K562 (cell line): Measurements from ENCODE around the gene FBXO27. TPM values are rescaled to one million over a fixed set of nuclear protein-coding genes. Genes with fewer than 3 reads are reported as not detected.

Experiments
- ATAC-seq: fragments of 200-7000 bp; cut with Tn5 transposase; 3 replicates; pipeline ENCODE4 v1.9.1; 2020; ENCODE audit warnings: moderate library complexity
- BruUV-seq: library from RNA; stranded (reverse); fragments of 400-500 nt; replicated peaks from 2 replicates; lab custom pipeline; 2021; lab: Mats Ljungman, UMichigan
- CTCF ChIA-PET: fragments of 300-600 bp; formaldehyde crosslinking; extraction: SDS; loops from one replicate; lab custom pipeline; 2021; ENCODE audit warnings: low intra/inter-chr PET ratio; lab: Yijun Ruan, JAX
- POLR2A ChIA-PET: fragments of 300-600, 350-650 bp; sonication (Branson Sonifier 250); formaldehyde crosslinking; extraction: SDS; loops from one replicate; lab custom pipeline; 2021; ENCODE audit warnings: antibody characterized with exemption, inconsistent platforms; lab: Yijun Ruan, JAX
- DNase-seq, 4 experiments: peaks; one replicate each; pipeline versions ENCODE4 v3.0.0 to v3.0.0-alpha.2; 2011 to 2018; ENCODE audit warnings: low spot score in 3 of 4, mixed read lengths in 3 of 4; ENCODE audit errors: extremely low read depth in 1 of 4
- FAIRE-seq: peaks from 2 replicates; lab custom pipeline; 2011; peaks lifted over from hg19 to GRCh38; lab: Jason Lieb, UNC
- H2AFZ ChIP-seq: 2 replicates; pipeline ENCODE4 v1.6.0; 2011; ENCODE audit warnings: low read depth, low read length, control low read depth, inconsistent platforms
- H3K27ac ChIP-seq: fragments of 200-600 bp; 3 replicates; pipeline ENCODE4 v1.8.0; 2011; ENCODE audit warnings: low read depth, mild to moderate bottlenecking, control low read depth, inconsistent platforms, low read length, moderate library complexity, mixed read lengths; ENCODE audit errors: extremely low read depth
- H3K27me3 ChIP-seq, 2 experiments: fragments of 300-600 bp in 1 of 2; 2 replicates in 1 of 2; 3 replicates in 1 of 2; pipeline versions ENCODE4 v1.6.0 to v1.8.0; 2011; ENCODE audit warnings: inconsistent platforms in 2 of 2, low read length in 2 of 2, mild to moderate bottlenecking in 1 of 2, mixed read lengths in 1 of 2, moderate library complexity in 1 of 2; ENCODE audit not compliant: control insufficient read depth in 2 of 2, insufficient read depth in 2 of 2
- H3K36me3 ChIP-seq: fragments of 300-600 bp; 3 replicates; pipeline ENCODE4 v1.8.0; 2011; ENCODE audit warnings: mild to moderate bottlenecking, low read length, inconsistent platforms; ENCODE audit not compliant: control insufficient read depth, insufficient read depth
- H3K4me1 ChIP-seq, 2 experiments: fragments of 200-600 bp in 1 of 2; replicated peaks in 1 of 2; 2 replicates in 1 of 2; 3 replicates in 1 of 2; pipeline versions ENCODE4 v1.5.1 to v1.8.0; 2011; ENCODE audit warnings: inconsistent platforms in 2 of 2, low read length in 2 of 2, mild to moderate bottlenecking in 1 of 2, mixed read lengths in 1 of 2, moderate library complexity in 1 of 2; ENCODE audit not compliant: control insufficient read depth in 2 of 2, insufficient read depth in 2 of 2
- H3K4me2 ChIP-seq: 2 replicates; pipeline ENCODE4 v1.6.1; 2011; ENCODE audit warnings: low read length, control low read depth, inconsistent platforms, mixed read lengths; ENCODE audit not compliant: insufficient read depth
- H3K4me3 ChIP-seq: fragments of 200-600 bp; sonication (generic), shearing (Covaris generic); 2 replicates; pipeline ENCODE4 v1.5.1; 2016; ENCODE audit warnings: control low read depth, inconsistent platforms
- H3K79me2 ChIP-seq: fragments of 200-600 bp; 3 replicates; pipeline ENCODE4 v1.8.0; 2011; ENCODE audit warnings: low read length, inconsistent platforms; ENCODE audit not compliant: control insufficient read depth, insufficient read depth
- H3K9ac ChIP-seq, 2 experiments: 2 replicates each; pipeline versions ENCODE4 v1.6.0 to v1.6.1; 2011; ENCODE audit warnings: low read depth in 2 of 2, low read length in 2 of 2, control low read depth in 1 of 2, inconsistent platforms in 1 of 2, mild to moderate bottlenecking in 1 of 2, mixed read lengths in 1 of 2; ENCODE audit not compliant: insufficient read depth in 1 of 2
- H3K9me1 ChIP-seq: one replicate; pipeline ENCODE4 v1.6.0; 2011; ENCODE audit warnings: inconsistent platforms, mild to moderate bottlenecking, low read length, moderate library complexity; ENCODE audit not compliant: control insufficient read depth, insufficient read depth
- H3K9me3 ChIP-seq: replicated peaks from 2 replicates; pipeline ENCODE4 v1.5.1; 2011; ENCODE audit warnings: low read depth, low read length, inconsistent platforms; ENCODE audit not compliant: control insufficient read depth, insufficient read depth
- H4K20me1 ChIP-seq: replicated peaks from 2 replicates; pipeline ENCODE4 v1.6.1; 2011; ENCODE audit warnings: low read length, inconsistent platforms, mixed read lengths; ENCODE audit not compliant: control insufficient read depth, insufficient read depth
- CBX3 ChIP-seq, 2 experiments: IDR thresholded peaks; 1 replicate in 1 of 2; 2 replicates in 1 of 2; pipeline ENCODE4 v1.6.1; 2012; ENCODE audit warnings: inconsistent platforms in 2 of 2, low read length in 2 of 2, borderline replicate concordance in 1 of 2, control low read depth in 1 of 2
- HOXB6 ChIP-seq: fragments of 250-450 bp; sonication (Bioruptor Pico); IDR thresholded peaks from 2 replicates; pipeline ENCODE4 v1.5.1; 2022; ENCODE audit warnings: mild to moderate bottlenecking, borderline replicate concordance
- RBM25 ChIP-seq: fragments of 200-400 bp; formaldehyde crosslinking; IDR thresholded peaks from 2 replicates; pipeline ENCODE4 v1.6.1; 2018; ENCODE audit warnings: low read length, low read depth, moderate library complexity; ENCODE audit not compliant: severe bottlenecking
- TRIM24 ChIP-seq, 2 experiments: fragments of 450-650 bp; IDR thresholded peaks; 2 replicates each; pipeline ENCODE4 v1.6.1; 2016
- ZFP36 ChIP-seq: fragments of 150-350 bp; IDR thresholded peaks from 2 replicates; pipeline ENCODE4 v1.6.1; 2018; ENCODE audit warnings: low read length, low read depth; ENCODE audit not compliant: partially characterized antibody
- WGBS: fragments of 100-300 bp; shearing (Covaris generic); methylation state at CpG from one replicate; pipeline ENCODE4 v1.1.6; 2016; ENCODE audit warnings: low coverage, mixed read lengths; ENCODE audit not compliant: insufficient coverage; ENCODE audit errors: missing lambda C conversion rate; 5-methylcytosine and 5-hydroxymethylcytosine counted together
- in situ Hi-C: fragments of 300-500 bp; cut with MboI; formaldehyde crosslinking; loops from 4 replicates; pipeline ENCODE4 v1.15.0; 2018; ENCODE audit warnings: inconsistent platforms, mixed read lengths
- intact Hi-C: fragments of 100-400 bp; cut with micrococcal nuclease; formaldehyde crosslinking; loops from 2 replicates; pipeline ENCODE4 v1.14.2; 2022
- polyA plus RNA-seq, 8 experiments: library from polyadenylated mRNA; depleted of rRNA in 4 of 8; stranded (reverse) in 5 of 8; unstranded in 3 of 8; fragments of >200 nt; fragmentation: Nextera tagmentation in 2 of 8; fragmentation: Illumina TruSeq in 1 of 8; extraction: Ambion mirVana in 2 of 8; extraction: Trizol in 1 of 8; gene quantifications; 2 replicates each; pipeline versions ENCODE4 v1.2.1 to v1.2.3, GENCODE V29; 2011 to 2014; ENCODE audit warnings: inconsistent platforms in 1 of 8, missing spikeins in 1 of 8
- total RNA-seq, 7 experiments: library from RNA; depleted of rRNA in 6 of 7; stranded (reverse); fragments of >200 nt in 6 of 7; fragmentation: Illumina TruSeq in 2 of 7; extraction: Trizol in 2 of 7; gene quantifications; 2 replicates each; pipeline versions ENCODE4 v1.2.1 to v1.2.3, GENCODE V29; 2011 to 2021; ENCODE audit warnings: low replicate concordance in 1 of 7
- TF ChIP-seq, protein P1 (sequence below): fragments of 450-650 bp; IDR thresholded peaks from 2 replicates; pipeline ENCODE4 v1.6.1; 2018; ENCODE audit not compliant: partially characterized antibody
- TF ChIP-seq, protein P2 (sequence below): fragments of 250-450 bp; sonication (Bioruptor Pico); IDR thresholded peaks from 2 replicates; pipeline ENCODE4 v1.8.0; 2022; ENCODE audit warnings: moderate library complexity, mild to moderate bottlenecking, inconsistent platforms

Gene FBXO27
- total and polyA plus RNA-seq, 9 of the 15 experiments (the other 6 are each of a cell fraction or from before 2014, with no cell fraction given) = 1.8 to 11.0 (median 6.3) TPM

DNA sequence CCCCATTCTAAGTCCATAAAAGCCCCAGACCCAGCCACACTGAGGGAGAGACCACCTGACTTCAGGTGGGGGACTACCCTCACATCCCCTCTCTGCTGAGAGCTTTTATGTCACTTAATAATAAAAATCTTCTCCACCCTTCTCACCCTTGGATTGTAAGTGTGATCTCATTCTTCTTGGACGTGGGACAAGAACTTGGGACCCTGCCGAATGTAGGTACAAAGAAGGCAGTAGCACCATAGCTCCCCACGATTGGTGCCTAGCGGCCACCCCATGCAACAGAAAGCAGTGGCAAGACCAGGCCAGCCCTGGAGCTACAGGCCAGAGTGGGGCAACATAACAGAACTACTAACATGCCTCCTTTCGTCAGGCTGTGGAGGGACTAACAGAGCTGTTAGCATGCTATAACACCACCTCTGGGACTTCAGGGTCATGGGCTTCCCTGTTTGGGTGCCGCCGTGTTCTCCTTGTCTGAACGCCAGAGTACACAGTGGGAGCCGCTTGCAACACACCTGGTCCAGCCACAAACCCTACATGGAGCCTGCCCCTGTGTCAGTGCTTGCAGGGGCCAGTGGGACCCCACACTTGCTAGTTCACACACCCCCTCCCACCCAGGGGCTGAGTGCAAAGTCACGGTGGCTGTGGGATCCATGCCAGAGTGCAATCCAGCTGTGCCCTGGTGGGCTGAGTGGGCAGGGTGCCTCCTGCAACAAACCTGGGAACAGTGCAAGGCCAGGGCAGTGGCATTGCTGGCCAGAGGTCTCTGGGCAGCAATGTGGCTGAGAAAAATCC lies 51.6 kb downstream of the FBXO27 start:
- H3K27ac ChIP-seq = no peak overlapping the region
- H4K20me1 ChIP-seq = no peaks in the 10 kb centered on the region
- H3K9me3 ChIP-seq = peaks cover 6% of the 10 kb centered on the region; the same call in 1 of the 2 replicates
- CTCF ChIA-PET = no interaction called here
- H3K9ac ChIP-seq = no peak overlapping the region
- FAIRE-seq (no peak), ATAC-seq (no peak), DNase-seq (no peak)
- 52% methylated on average over 10 of the region's 10 CpGs for WGBS
- no peak overlapping the region for H3K4me3 ChIP-seq
- BruUV-seq = no TSS peak
- H3K4me1 ChIP-seq = peaks cover 13 to 16% of the 10 kb centered on the region in 2 experiments; a peak in 4 of 5 replicates
- no peaks in the 10 kb centered on the region for H3K9me1 ChIP-seq
- no peak overlapping the region for H3K4me2 ChIP-seq
- H3K36me3 ChIP-seq = no peaks in the 10 kb centered on the region
- in situ Hi-C loops (no loop called here), intact Hi-C loops (no loop called here)
- no peak overlapping the region for H2AFZ ChIP-seq
- POLR2A ChIA-PET = interaction anchor here (1.1 kb wide), 1 partner anchor 15 kb away, joined by 3 read pairs; no protein-coding TSS in a partner anchor
- no peaks in the 10 kb centered on the region; a peak in 2 of 5 replicates for H3K27me3 ChIP-seq
- H3K79me2 ChIP-seq = no peaks in the 10 kb centered on the region
- TF ChIP-seq HOXB6 (CRISPR knock-in tag) (no peak), ZFP36 (peak; percentile 52), CBX3 (IDR thresholded peaks at IDR 0.05; ENCODE audit: borderline replicate concordance in 1 of 2, low read length in 2 of 2) (0 out of 3 replicates have a peak, but pooled peaks of 1 of the 2 experiments have one; percentile 57), TRIM24 (IDR thresholded peaks at IDR 0.05) (peak in 1 of 2 experiments; percentile 10; a peak in 1 of 4 replicates), RBM25 (no peak)
- TF ChIP-seq, protein P1, sequence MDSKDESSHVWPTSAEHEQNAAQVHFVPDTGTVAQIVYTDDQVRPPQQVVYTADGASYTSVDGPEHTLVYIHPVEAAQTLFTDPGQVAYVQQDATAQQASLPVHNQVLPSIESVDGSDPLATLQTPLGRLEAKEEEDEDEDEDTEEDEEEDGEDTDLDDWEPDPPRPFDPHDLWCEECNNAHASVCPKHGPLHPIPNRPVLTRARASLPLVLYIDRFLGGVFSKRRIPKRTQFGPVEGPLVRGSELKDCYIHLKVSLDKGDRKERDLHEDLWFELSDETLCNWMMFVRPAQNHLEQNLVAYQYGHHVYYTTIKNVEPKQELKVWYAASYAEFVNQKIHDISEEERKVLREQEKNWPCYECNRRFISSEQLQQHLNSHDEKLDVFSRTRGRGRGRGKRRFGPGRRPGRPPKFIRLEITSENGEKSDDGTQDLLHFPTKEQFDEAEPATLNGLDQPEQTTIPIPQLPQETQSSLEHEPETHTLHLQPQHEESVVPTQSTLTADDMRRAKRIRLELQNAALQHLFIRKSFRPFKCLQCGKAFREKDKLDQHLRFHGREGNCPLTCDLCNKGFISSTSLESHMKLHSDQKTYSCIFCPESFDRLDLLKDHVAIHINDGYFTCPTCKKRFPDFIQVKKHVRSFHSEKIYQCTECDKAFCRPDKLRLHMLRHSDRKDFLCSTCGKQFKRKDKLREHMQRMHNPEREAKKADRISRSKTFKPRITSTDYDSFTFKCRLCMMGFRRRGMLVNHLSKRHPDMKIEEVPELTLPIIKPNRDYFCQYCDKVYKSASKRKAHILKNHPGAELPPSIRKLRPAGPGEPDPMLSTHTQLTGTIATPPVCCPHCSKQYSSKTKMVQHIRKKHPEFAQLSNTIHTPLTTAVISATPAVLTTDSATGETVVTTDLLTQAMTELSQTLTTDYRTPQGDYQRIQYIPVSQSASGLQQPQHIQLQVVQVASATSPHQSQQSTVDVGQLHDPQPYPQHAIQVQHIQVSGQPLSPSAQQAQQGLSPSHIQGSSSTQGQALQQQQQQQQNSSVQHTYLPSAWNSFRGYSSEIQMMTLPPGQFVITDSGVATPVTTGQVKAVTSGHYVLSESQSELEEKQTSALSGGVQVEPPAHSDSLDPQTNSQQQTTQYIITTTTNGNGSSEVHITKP = peak; percentile 62
- TF ChIP-seq, protein P2, sequence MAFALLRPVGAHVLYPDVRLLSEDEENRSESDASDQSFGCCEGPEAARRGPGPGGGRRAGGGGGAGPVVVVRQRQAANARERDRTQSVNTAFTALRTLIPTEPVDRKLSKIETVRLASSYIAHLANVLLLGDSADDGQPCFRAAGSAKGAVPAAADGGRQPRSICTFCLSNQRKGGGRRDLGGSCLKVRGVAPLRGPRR = no peak
